GDM1 (cell line): ENCODE data around the gene PARD3.

Experiments used
- DNase-seq: peaks from one replicate; lab custom pipeline; 2025; lab: John Stamatoyannopoulos, UW

PARD3 gene

GRCh38 chr10:34615770-34616169 lies 199.3 kb downstream of the PARD3 start:
- no peak for DNase-seq

DNA sequence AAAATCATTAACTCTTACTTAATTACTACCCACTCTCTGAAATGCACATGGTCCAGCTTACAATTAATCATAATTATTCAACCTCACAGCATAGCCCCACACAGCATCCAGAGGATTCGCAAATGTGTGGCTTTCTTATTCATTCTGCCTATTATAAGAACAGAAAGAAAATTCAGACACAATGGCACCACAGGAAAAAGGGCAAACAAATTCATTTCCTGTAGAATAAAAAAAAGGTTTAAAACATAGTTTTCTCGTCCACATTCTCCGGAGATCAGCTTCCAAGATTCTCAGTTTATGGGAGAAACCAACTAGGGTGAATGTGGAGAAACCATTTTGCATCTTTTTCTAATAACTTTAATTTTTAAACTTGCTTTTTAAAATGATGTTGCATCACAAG lies 201.6 kb downstream of the PARD3 start:
- no peak for DNase-seq

GRCh38 chr10:34612938-34613337 lies 202.2 kb downstream of the PARD3 start:
- no peak for DNase-seq

GRCh38 chr10:34612446-34612845 lies 202.7 kb downstream of the PARD3 start:
- no peak for DNase-seq

DNA sequence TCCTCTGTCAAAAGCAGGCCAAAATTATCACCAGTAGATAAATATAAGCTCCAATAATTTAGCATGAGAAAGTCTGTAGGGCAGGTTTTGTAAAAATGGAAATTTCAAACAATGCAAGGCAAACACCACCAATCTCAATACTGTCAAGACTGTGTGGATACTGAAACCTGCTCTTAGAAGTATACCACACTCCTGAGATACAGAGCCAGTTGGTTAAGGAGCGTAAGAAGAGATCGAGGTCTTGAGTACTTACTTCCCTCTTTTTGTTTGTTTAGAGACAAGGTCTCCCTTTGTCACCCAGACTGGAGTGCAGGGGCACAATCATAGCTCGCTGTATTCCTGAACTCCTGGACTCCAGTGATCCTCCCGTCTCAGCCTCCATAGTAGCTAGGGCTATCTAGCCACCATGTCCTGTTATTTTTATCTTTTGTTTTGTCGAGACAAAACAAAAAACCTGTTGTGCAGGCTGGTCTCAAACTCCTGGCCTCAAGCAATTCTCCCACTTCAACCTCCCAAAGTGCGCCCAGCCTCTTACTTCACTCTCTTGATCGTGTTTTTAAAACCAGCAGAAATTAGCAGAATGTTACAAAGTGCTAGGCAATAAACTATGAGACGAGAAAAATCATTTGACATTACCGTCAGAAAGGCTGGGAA lies 205.7 kb downstream of the PARD3 start:
- DNase-seq: no peak

- DNase-seq: no peak
Observed at GRCh38 chr10:34607894-34608293, 207.2 kb downstream of the PARD3 start.

DNA sequence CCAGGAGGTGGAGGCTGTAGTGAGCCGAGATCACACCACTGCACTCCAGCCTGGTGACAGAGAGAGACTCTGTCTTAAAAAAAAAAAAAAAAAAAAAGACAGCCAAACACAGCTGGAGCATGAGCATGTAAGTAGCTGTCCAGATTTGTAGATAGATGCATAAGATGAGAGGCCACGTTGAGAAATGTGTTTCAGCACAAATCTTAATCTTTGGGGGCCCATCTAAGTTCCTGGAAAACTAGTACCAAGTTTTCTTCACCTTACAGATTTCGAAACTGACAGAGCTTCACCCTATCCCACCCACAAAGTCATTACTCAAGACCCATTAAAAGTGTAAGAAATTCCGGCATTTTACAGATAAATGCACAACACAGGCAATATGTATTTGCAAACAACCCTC lies 208.2 kb downstream of the PARD3 start:
- DNase-seq: no peak

GRCh38 chr10:34602478-34602877 lies 212.6 kb downstream of the PARD3 start:
- no peak for DNase-seq

DNA sequence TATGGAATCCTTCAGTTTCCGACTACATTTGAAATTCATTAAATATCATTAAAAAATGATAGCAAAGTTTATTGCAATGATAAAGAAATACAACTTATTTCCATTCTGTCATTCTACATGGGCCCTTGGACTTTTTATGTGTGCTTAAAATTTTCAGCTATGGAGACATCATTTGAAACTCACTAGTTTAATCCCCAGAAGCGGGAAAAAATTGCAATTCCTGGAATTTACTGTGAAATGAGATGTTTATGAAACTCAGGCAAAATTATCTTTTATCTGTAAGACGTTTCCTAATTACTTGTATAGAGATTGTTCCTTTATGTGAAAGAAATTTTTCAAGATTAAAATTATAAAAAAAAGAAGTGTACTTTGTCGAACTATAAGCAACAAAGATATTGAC lies 213.4 kb downstream of the PARD3 start:
- DNase-seq: no peak

DNA sequence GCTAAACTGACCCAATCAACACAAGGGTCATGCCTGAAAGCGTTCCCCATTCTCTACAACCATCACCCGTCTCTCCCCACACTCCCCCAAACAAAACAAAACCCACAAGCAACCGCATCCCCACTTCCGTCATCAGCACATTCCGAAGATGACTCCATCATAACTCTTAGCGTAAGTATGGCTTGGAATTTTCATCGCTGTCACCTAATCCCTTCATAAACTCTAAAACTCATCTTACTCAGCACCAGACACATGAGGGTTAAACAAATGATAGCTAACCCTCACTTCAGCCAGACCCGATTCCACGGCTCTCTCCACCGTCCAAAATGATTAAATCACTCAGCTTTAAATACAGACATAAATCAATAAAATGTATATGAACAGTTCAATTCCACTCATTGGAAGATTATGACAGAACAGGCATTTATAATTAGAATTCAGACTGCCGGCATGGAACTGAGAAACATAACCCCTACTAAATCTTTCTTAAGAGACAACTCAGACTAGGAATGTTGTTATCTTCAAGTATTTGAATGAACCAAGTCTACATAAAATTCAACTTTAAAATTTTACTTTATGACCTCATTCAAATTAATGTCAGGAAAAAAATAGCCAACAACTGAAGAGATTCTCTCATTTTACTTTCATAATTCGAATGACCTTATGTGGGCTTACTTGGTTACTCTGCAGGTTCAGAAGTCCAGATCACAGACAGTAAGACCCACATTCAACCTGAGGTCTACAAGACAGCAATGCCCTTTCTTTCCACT lies 215.9 kb downstream of the PARD3 start:
- DNase-seq: no peak

DNA sequence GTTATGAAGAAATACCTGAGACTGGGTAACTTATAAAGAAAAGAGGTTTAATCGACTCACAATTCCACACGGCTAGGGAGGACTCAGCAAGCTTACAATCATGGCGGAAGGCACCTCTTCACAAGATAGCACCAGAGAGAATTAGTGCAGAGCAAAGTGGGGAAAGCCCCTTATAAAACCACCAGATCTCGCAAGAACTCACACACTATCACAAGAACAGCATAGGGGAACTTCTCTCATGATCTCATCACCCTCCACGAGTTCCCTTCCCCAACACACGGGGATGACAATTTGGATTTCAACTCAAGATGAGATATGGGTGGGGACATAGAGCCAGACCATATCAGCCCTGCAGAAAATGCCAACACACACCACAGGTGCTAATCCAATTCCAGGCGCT lies 218.7 kb downstream of the PARD3 start:
- no peak for DNase-seq

DNA sequence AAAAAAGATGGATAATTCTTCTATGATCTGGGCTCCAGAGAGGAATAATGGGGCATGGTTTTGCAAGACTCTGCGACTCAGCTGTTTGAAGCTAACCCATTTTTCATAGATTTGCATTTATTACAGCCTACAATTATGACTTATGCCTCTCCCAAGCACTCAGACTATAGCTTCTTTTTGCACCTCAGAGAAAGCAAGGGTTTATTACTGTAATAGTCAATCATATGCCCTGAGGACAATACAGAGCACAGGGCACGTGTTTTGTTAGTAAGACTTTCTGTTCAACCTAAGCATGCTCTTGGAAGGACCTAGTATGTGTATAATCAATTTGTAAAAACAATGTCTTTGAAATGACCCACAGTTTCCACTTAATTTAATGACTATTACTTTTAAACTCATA lies 221.2 kb downstream of the PARD3 start:
- no peak for DNase-seq

GRCh38 chr10:34593374-34593890 lies 221.7 kb downstream of the PARD3 start:
- no peak for DNase-seq

DNA sequence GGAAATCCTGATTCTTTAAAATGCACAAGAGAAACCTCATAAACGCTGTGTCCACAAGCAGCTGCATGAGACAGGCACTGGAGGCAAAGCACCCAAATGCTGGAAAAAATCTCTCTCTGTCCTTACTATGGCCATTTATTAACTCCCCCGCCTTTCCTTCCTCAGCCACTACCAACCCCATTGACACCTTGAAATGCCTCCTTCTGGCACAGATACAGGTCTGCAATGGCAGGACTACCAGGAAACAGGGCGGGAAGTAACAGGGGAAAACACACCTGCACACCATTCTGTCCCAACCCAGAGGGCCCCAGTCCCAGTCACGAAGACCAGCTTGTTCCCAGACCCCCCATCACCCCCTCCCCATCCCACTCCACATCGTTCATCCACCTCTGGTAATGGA lies 224.3 kb downstream of the PARD3 start:
- DNase-seq: no peak

GRCh38 chr10:34589275-34589674 lies 225.8 kb downstream of the PARD3 start:
- no peak for DNase-seq

DNA sequence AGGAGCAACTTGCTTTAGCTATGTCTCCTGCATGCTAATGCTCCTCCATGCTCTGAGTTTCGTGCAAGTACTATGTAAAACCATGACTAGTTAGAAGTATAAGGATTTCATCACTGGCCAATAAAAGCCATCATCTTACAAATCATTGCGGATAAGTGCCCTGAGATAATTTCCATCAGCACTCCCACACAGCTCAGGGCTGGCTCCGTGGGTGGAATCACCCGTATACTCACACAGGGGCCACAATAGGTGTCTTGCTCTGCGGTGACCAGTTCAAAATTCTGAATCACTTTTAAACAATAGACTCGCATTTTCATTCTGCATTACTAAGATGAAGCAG lies 227.4 kb downstream of the PARD3 start:
- DNase-seq: no peak

DNA sequence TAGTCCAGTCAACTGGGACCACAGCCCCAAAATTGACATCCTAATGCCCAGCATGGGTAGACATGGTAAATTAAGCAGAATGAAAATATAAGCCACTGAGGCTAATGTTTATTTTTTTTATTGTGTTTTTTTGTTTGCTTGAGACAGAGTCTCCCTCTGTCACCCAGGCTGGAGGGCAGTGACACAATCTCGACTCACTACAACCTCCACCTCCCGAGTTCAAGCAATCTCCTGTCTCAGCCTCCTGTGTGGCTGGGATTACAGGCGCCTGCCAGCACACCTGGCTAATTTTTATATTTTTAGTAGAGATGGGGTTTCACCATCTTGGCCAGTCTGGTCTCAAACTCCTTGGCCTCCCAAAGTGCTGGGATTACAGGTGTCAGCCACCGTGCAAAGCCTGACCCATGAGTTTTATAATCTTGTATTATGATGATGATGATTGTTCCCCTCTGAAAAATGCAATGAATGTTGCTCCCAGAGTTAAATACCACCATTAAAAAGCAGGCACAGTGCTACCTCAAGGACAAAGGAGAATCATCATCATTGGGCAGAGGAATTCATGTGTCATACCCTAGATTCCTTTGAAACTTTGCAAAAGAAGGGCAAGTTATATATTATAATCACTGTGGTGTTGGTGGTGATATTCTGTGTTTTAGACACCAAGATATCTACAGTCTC lies 228.0 kb downstream of the PARD3 start:
- DNase-seq: no peak

GRCh38 chr10:34585422-34586112 lies 229.5 kb downstream of the PARD3 start:
- DNase-seq: no peak

- DNase-seq: no peak
Observed at GRCh38 chr10:34584164-34584563, 230.9 kb downstream of the PARD3 start.

- DNase-seq: no peak
Observed at GRCh38 chr10:34581801-34582532, 233.1 kb downstream of the PARD3 start.

GRCh38 chr10:34580643-34581042 lies 234.5 kb downstream of the PARD3 start:
- DNase-seq: no peak

GRCh38 chr10:34580214-34580613 lies 234.9 kb downstream of the PARD3 start:
- no peak for DNase-seq
